ENCODE results near the gene UQCR10.

UQCR10 gene

GRCh38 chr22:29795663-29796062, 28.5 kb downstream of the UQCR10 start:
- FAIRE-seq (no peak), DNase-seq (ENCODE audit: insufficient read length, low spot score) (no peak)

DNA sequence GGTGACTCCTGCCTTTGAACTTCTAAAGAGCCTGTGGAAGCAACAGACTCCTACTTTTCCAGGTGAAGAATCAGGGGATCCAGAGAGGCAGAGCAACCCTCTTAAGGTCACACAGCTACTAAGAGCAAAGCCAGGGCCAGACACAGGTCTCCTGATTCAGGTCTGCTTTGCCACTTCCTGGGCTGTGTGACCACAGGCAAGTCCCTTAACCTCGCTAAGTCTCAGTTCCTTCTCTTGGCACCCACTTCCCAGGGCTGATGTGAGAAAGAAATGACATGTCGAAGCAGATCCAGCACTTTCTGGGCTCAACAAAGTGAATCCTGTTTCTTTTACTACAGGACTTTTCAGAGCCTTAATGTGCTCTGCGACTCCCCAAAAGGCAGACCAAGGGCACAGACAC, 30.2 kb downstream of the UQCR10 start:
- no peak for FAIRE-seq
- DNase-seq (ENCODE audit: insufficient read length, low spot score) = no peak

- FAIRE-seq (no peak), DNase-seq (ENCODE audit: insufficient read length, low spot score) (no peak)
Observed at GRCh38 chr22:29798318-29798717, 31.1 kb downstream of the UQCR10 start.

DNA sequence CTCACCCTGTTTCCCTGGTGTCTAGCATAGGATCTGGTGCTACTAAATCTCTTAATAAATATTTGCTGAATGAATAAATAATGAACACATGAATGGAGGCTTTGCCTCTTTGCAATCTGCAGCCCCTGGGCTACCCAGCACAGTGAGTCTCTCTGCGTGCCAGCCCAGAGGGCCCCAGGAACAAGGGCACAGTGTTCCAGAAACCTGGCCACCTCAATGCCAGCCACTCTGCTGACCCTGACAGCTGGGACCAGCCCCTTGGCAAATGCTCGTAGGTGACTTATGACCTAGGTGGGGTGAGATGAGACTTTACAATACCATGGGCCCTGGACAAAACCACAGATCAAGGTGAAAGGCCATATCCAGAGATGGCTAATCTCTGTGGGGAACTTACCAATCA, 31.6 kb downstream of the UQCR10 start:
- no peak for DNase-seq (ENCODE audit: insufficient read length, low spot score)

DNA sequence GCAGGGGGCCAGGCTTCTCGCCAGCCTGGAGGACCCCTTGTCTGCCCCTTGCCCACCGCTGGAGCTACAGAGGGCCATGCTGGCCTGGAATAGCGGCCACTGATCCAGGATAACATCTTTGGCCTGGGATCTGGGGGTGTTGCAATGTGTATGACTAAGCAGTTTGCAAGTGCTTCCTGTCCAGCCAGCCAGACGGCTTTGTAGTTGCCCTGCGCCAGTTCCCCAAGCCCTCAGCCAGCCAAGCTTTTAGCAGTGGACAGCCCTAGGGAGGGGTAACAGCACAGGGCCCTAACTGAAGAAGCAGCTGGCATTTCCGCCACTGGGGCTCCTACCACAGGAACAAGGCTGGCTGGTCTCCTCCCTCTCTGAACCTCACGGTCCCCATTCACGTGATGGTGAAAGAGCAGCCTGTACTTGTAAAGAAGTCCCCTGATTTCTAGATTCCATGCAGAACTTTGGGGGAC, 32.1 kb downstream of the UQCR10 start:
- DNase-seq (ENCODE audit: insufficient read length, low spot score) (no peak), FAIRE-seq (no peak)

More for the DNA sequence above, 31.6 kb downstream of the UQCR10 start:
- FAIRE-seq = no peak

DNA sequence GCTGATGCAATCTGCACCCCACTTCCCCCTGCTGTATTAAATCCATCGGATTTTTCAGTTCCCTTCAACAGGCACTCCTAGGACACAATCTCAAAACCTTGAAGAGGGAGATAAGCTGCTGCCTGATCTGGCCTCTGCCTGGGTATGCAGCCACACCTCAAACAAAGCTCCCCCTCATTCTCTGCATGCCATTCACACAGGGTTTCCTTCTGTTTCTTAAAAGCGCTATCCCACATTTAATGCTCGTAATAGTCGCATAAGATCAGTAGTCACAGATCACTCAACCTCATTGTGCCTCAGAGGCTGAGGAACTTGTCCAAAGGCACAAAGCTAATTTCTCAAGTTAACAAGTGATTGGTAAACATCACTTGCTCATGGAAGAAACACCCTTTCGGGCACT, 34.0 kb downstream of the UQCR10 start:
- DNase-seq (ENCODE audit: insufficient read length, low spot score) = no peak
- no peak for FAIRE-seq

DNA sequence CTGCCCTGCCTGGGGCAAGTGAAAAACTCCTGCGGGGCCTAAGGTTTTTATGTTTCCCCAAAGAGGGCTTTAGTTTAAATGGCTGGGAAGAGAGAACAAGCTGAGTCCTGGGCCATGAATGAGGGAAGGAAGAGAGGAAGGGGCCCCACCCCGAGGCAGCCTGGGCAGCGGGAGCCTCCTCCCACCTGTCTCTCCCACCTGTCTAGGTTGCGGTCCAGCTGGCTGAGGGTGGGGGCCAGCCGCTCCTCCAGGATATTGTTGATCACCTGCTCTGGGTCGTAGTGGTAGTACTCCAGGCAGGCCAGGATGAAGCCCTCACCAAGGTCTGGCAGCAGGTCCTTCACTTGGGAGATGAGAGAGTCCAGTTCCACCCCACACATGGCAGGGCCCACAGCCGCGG, 34.6 kb downstream of the UQCR10 start:
- FAIRE-seq (no peak), DNase-seq (ENCODE audit: insufficient read length, low spot score) (no peak)

DNA sequence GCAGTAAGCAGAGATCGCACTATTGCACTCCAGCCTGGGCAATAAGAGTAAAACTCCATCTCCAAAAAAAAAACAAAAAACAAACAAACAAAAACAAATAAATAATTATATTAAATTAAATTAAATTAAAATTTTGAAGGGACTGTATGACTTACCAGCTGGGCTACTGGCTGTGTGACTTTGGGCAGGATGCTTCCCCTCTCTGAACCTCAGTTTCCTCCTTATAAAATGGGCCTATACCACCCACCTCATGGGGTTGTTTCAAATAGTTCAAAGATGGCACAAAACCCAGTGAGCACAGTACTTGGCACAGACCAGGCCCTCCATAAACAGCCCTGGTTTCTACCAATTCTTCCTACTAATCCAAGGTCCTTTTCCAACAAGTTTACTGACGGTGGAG, 36.0 kb downstream of the UQCR10 start:
- DNase-seq (ENCODE audit: insufficient read length, low spot score) = no peak
- no peak for FAIRE-seq

- DNase-seq (ENCODE audit: insufficient read length, low spot score) = no peak
- FAIRE-seq = no peak
Observed at GRCh38 chr22:29804985-29805384, 37.8 kb downstream of the UQCR10 start.

GRCh38 chr22:29806196-29806595, 39.0 kb downstream of the UQCR10 start:
- DNase-seq (ENCODE audit: insufficient read length, low spot score) = no peak
- no peak for FAIRE-seq

GRCh38 chr22:29810216-29810615, 43.0 kb downstream of the UQCR10 start:
- FAIRE-seq (peak; percentile 26), DNase-seq (ENCODE audit: insufficient read length, low spot score) (no peak)

DNA sequence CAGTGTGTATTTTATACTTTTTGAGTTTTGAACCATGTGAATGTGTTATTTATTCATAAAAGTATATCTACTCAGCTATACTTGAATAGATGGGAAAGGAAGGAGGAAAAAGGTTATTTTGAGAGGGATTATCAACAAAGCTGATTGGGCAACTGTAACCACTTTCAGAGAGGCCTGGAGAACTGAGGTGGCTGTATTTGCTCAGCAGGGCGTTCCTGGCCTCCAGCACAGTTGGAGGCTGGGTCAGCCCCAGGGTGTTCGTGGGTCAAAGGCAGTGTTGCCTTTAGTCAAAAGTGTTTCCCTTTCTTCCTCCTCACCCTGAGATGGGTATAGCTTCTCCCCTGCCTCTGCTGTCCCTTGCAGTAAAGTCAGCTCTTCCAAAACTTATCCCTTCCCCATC, 44.2 kb downstream of the UQCR10 start:
- FAIRE-seq (no peak), DNase-seq (ENCODE audit: insufficient read length, low spot score) (no peak)

DNA sequence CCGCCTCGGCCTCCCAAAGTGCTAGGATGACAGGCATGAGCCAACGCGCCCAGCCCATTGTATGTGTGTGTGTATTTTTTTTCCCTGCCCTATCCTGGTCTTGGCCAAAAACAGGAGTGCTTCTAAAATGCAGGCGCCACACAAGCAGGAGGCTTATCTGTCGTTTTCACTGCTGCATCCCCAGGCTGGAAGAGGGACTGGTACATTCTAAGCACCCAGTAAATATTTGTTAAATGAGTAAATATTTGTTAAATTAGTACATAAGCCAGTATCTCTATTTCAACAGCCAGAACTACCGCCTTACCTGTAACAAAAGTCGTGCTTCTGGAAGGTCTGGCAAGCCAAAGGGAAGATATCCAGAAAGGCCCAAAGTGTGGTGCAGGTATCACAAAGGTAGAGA, 46.0 kb downstream of the UQCR10 start:
- DNase-seq (ENCODE audit: insufficient read length, low spot score) (no peak), FAIRE-seq (no peak)

GRCh38 chr22:29813563-29813962, 46.4 kb downstream of the UQCR10 start:
- FAIRE-seq (no peak), DNase-seq (ENCODE audit: insufficient read length, low spot score) (no peak)

- no peak for DNase-seq (ENCODE audit: insufficient read length, low spot score)
- FAIRE-seq = no peak
Observed at GRCh38 chr22:29814003-29814402, 46.8 kb downstream of the UQCR10 start.

DNA sequence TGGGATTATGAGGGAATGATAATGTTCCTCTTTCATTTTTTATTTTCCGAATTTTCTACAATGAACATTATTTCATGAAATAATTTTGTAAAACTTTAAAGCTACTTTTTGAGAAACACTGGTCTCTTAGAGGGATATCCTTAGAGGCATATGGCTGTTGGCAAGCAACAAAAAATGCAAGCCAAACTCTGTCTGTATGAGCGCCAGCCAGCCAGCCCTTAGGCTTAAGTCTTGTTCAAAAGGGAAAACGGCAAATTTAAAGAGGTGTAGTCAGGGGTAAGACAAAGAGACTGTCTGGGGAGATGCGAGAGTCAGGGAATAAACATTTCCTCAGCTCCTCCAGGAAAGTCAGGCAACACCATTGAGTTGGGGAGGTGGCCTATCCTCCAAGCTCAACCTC, 48.4 kb downstream of the UQCR10 start:
- DNase-seq (ENCODE audit: insufficient read length, low spot score) (no peak), FAIRE-seq (no peak)

DNA sequence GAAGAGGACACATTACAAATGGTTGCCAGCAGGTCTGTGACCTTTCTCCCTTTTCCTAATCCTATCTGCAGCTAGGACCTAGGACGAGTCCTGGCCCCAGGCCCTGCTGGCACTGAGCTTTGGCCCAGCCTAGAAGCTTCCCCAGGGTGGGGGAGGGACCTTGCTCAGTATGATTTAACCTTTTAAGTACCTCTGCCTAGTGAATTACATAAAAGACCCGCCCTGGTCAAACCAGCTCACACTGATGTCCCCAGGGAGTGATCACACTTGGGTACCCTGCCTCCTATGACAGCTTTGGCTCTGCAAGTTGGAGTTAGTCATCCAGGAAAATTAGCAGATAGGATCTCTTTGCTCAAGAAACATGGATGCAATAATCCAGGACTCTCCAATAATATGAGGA, 49.0 kb downstream of the UQCR10 start:
- no peak for FAIRE-seq
- no peak for DNase-seq (ENCODE audit: insufficient read length, low spot score)

DNA sequence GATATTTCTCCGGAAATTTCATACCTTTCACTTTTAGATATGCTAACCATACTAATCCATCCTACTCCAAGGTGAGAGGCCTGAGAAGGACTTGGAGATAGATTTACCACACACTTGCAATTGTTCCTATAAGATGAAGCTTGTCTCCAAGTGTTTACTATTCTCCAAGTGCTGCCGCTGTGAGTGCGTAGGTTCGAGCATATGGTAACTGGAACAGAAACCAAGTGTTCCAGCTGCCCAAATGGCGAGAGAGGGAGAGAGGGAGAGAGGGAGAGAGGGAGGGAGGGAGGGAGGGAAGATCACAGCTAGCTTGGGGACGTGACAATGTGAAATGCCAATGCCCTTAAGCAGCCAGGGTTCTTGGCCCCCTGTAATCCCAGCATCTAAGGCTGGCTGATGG, 49.4 kb downstream of the UQCR10 start:
- no peak for FAIRE-seq
- DNase-seq (ENCODE audit: insufficient read length, low spot score) = no peak

GRCh38 chr22:29816980-29817379, 49.8 kb downstream of the UQCR10 start:
- FAIRE-seq (no peak), DNase-seq (ENCODE audit: insufficient read length, low spot score) (no peak)

- DNase-seq (ENCODE audit: insufficient read length, low spot score) (no peak), FAIRE-seq (no peak)
Observed at GRCh38 chr22:29817724-29818123, 50.6 kb downstream of the UQCR10 start.

- no peak for DNase-seq (ENCODE audit: insufficient read length, low spot score)
- no peak for FAIRE-seq
Observed at GRCh38 chr22:29819501-29819900, 52.3 kb downstream of the UQCR10 start.
